K562 (cell line): Measurements from ENCODE around the gene ZKSCAN8. TPM values are rescaled to one million over a fixed set of nuclear protein-coding genes. Genes with fewer than 3 reads are reported as not detected.
A peak's percentile ranks its signal among the peaks of the same experiment; 100 is the strongest.

Experiments
- ARID3B ChIP-seq: fragments of 250-450 bp; sonication (Bioruptor Pico); IDR thresholded peaks from 2 replicates; pipeline ENCODE4 v1.4.0; 2020; ENCODE audit warnings: borderline replicate concordance
- ATF1 ChIP-seq, 2 experiments: fragments of 450-650 bp in 1 of 2; IDR thresholded peaks; 2 replicates each; pipeline ENCODE4 v1.6.1; 2016; ENCODE audit warnings: missing compliant biosample characterization in 1 of 2, missing genetic modification characterization in 1 of 2
- ATF4 ChIP-seq: fragments of 450-650 bp; formaldehyde crosslinking; IDR thresholded peaks from 2 replicates; pipeline ENCODE4 v1.4.0; 2022; ENCODE audit warnings: mild to moderate bottlenecking, moderate library complexity
- BHLHE40 ChIP-seq: IDR thresholded peaks from 2 replicates; pipeline ENCODE4 v1.6.1; 2011; ENCODE audit warnings: low read length, improper control_type of control experiment
- EP300 ChIP-seq: IDR thresholded peaks from 2 replicates; pipeline ENCODE4 v1.6.1; 2012; ENCODE audit warnings: low read length, improper control_type of control experiment
- FOXK2 ChIP-seq, 2 experiments: fragments of 450-650 bp; IDR thresholded peaks in 1 of 2; conservative IDR thresholded peaks in 1 of 2; 2 replicates each; pipeline ENCODE4 v1.6.1; 2016; ENCODE audit warnings: low read depth in 2 of 2, mild to moderate bottlenecking in 1 of 2
- GMEB1 ChIP-seq: fragments of 250-450 bp; sonication (Bioruptor Pico); IDR thresholded peaks from 2 replicates; pipeline ENCODE4 v1.4.0; 2020; ENCODE audit warnings: mild to moderate bottlenecking
- KDM4B ChIP-seq, 2 experiments: fragments of 450-650 bp in 1 of 2; sonication (generic) in 1 of 2; IDR thresholded peaks; 2 replicates each; pipeline ENCODE4 v1.6.1; 2016 to 2017; ENCODE audit warnings: borderline replicate concordance in 2 of 2, antibody characterized with exemption in 1 of 2, low read depth in 1 of 2, mild to moderate bottlenecking in 1 of 2
- MEF2D ChIP-seq: conservative IDR thresholded peaks from 2 replicates; pipeline ENCODE4 v1.6.1; 2016; ENCODE audit warnings: low read depth, missing genetic modification characterization, missing compliant biosample characterization
- NKRF ChIP-seq: fragments of 450-650 bp; IDR thresholded peaks from 2 replicates; pipeline ENCODE4 v1.6.1; 2016; ENCODE audit warnings: borderline replicate concordance
- NR1H2 ChIP-seq: sonication (generic); formaldehyde crosslinking; IDR thresholded peaks from 2 replicates; pipeline ENCODE4 v1.4.0; 2020; ENCODE audit warnings: mild to moderate bottlenecking, missing genetic modification reagents
- RBM25 ChIP-seq: fragments of 200-400 bp; formaldehyde crosslinking; IDR thresholded peaks from 2 replicates; pipeline ENCODE4 v1.6.1; 2018; ENCODE audit warnings: low read length, low read depth, moderate library complexity; ENCODE audit not compliant: severe bottlenecking
- SMAD1 ChIP-seq: fragments of 150-350 bp; IDR thresholded peaks from 2 replicates; pipeline ENCODE4 v1.6.1; 2014; ENCODE audit warnings: low read length, low read depth; ENCODE audit not compliant: partially characterized antibody
- ZBTB49 ChIP-seq: sonication (generic); formaldehyde crosslinking; IDR thresholded peaks from 2 replicates; pipeline ENCODE4 v1.8.0; 2022; ENCODE audit warnings: missing genetic modification reagents, mild to moderate bottlenecking, borderline replicate concordance
- ZNF445 ChIP-seq: fragments of 250-450 bp; sonication (Bioruptor Pico); IDR thresholded peaks from 2 replicates; pipeline ENCODE4 v1.4.0; 2020; ENCODE audit warnings: low read depth, mild to moderate bottlenecking, moderate library complexity
- ZNF507 ChIP-seq: conservative IDR thresholded peaks from 2 replicates; pipeline ENCODE4 v1.6.1; 2017; ENCODE audit warnings: missing genetic modification characterization, missing compliant biosample characterization
- ZNF778 ChIP-seq: fragments of 450-650 bp; formaldehyde crosslinking; IDR thresholded peaks from 2 replicates; pipeline ENCODE4 v1.4.0; 2020; ENCODE audit warnings: mild to moderate bottlenecking, moderate library complexity
- polyA plus RNA-seq, 8 experiments: library from polyadenylated mRNA; depleted of rRNA in 4 of 8; stranded (reverse) in 5 of 8; unstranded in 3 of 8; fragments of >200 nt; fragmentation: Nextera tagmentation in 2 of 8; fragmentation: Illumina TruSeq in 1 of 8; extraction: Ambion mirVana in 2 of 8; extraction: Trizol in 1 of 8; gene quantifications; 2 replicates each; pipeline versions ENCODE4 v1.2.1 to v1.2.3, GENCODE V29; 2011 to 2014; ENCODE audit warnings: inconsistent platforms in 1 of 8, missing spikeins in 1 of 8
- total RNA-seq, 7 experiments: library from RNA; depleted of rRNA in 6 of 7; stranded (reverse); fragments of >200 nt in 6 of 7; fragmentation: Illumina TruSeq in 2 of 7; extraction: Trizol in 2 of 7; gene quantifications; 2 replicates each; pipeline versions ENCODE4 v1.2.1 to v1.2.3, GENCODE V29; 2011 to 2021; ENCODE audit warnings: low replicate concordance in 1 of 7

ZKSCAN8 gene
- total and polyA plus RNA-seq, 9 of the 15 experiments (the other 6 are each of a cell fraction or from before 2014, with no cell fraction given), result 3.3 to 37.7 (median 21.7) TPM

GRCh38 chr6:28104392-28105244, 37.1 kb upstream of the ZKSCAN8 start (continued):
- TF ChIP-seq NKRF, result peak; percentile 17; the same call in 1 of the 2 replicates
- TF ChIP-seq BHLHE40, result no peak
- TF ChIP-seq ATF1 (CRISPR knock-in tag; IDR thresholded peaks at IDR 0.05), result no peak
- TF ChIP-seq ATF1 (tag; IDR thresholded peaks at IDR 0.05), result peak; percentile 76
- TF ChIP-seq RBM25, result no peak
- TF ChIP-seq ZNF778 (CRISPR knock-in tag), result no peak
- peak; percentile 68 for TF ChIP-seq SMAD1
- peak in 1 of 2 experiments; percentile 79; a peak in 1 of 4 replicates for TF ChIP-seq KDM4B (IDR thresholded peaks at IDR 0.05; ENCODE audit: borderline replicate concordance in 2 of 2, low read depth in 1 of 2)
- TF ChIP-seq GMEB1 (CRISPR knock-in tag), result no peak
- TF ChIP-seq ZNF507, result peak; percentile 87
- TF ChIP-seq MEF2D (tag), result 0 out of 2 replicates have a peak, but pooled peaks have one; percentile 41
- no peak for TF ChIP-seq NR1H2 (CRISPR knock-in tag)
- 0 out of 2 replicates have a peak, but pooled peaks have one; percentile 27 for TF ChIP-seq ATF4 (CRISPR knock-in tag)
- 0 out of 2 replicates have a peak, but pooled peaks have one; percentile 67 for TF ChIP-seq ARID3B (CRISPR knock-in tag)
- TF ChIP-seq EP300, result 0 out of 2 replicates have a peak, but pooled peaks have one; percentile 3
- no peak; a peak in 1 of 4 replicates for TF ChIP-seq FOXK2 (conservative IDR thresholded peaks at IDR 0.05 in 1 of 2, IDR thresholded peaks at IDR 0.05 in 1 of 2; ENCODE audit: low read depth in 2 of 2)
- 0 out of 2 replicates have a peak, but pooled peaks have one; percentile 59 for TF ChIP-seq ZBTB49 (CRISPR knock-in tag)
- TF ChIP-seq ZNF445 (CRISPR knock-in tag), result no peak
